HEK293 (cell line): ENCODE measurements around the gene BRD2.

ENCODE experiments used
- CTCF ChIA-PET: fragments of 350-600 bp; formaldehyde crosslinking; extraction: SDS; loops from one replicate; lab custom pipeline; 2021; ENCODE audit warnings: antibody characterized with exemption; lab: Yijun Ruan, JAX
- POLR2A ChIA-PET: fragments of 300-600 bp; formaldehyde crosslinking; extraction: SDS; loops from one replicate; lab custom pipeline; 2020; ENCODE audit warnings: antibody characterized with exemption, inconsistent platforms; lab: Yijun Ruan, JAX
- H3K27ac ChIP-seq: fragments of 200-500 bp; sonication (Bioruptor generic); 2 replicates; pipeline ENCODE4 v1.5.1; 2014; ENCODE audit warnings: low read depth, low read length, control low read depth, inconsistent platforms; ENCODE audit errors: extremely low read depth
- H3K36me3 ChIP-seq, 2 experiments: fragments of 200-500 bp in 1 of 2; sonication (Bioruptor generic) in 1 of 2; 1 replicate in 1 of 2; 2 replicates in 1 of 2; pipeline ENCODE4 v1.5.1; 2014 to 2017; ENCODE audit warnings: inconsistent platforms in 2 of 2, low read length in 2 of 2; ENCODE audit not compliant: control insufficient read depth in 2 of 2, insufficient read depth in 1 of 2
- H3K4me1 ChIP-seq: fragments of 200-500 bp; sonication (Bioruptor generic); 2 replicates; pipeline ENCODE4 v1.5.1; 2014; ENCODE audit warnings: mild to moderate bottlenecking, low read length, inconsistent platforms; ENCODE audit not compliant: control insufficient read depth, insufficient read depth
- H3K4me3 ChIP-seq: 2 replicates; pipeline ENCODE4 v1.5.1; 2011; ENCODE audit warnings: low read depth, mild to moderate bottlenecking, control low read depth, low read length, moderate library complexity
- H3K9me3 ChIP-seq: fragments of 200-500 bp; sonication (Bioruptor generic); 2 replicates; pipeline ENCODE4 v1.5.1; 2014; ENCODE audit warnings: low read depth, low read length, inconsistent platforms; ENCODE audit not compliant: control insufficient read depth, insufficient read depth
- BCL11A ChIP-seq: fragments of 450-650 bp; formaldehyde crosslinking; IDR thresholded peaks from 2 replicates; pipeline ENCODE4 v1.5.1; 2016; ENCODE audit warnings: low read depth, missing biosample characterization, missing genetic modification characterization
- GLIS2 ChIP-seq: fragments of 450-650 bp; formaldehyde crosslinking; IDR thresholded peaks from 2 replicates; pipeline ENCODE4 v1.5.1; 2016; ENCODE audit warnings: missing biosample characterization, missing genetic modification characterization
- HOXA7 ChIP-seq: sonication (generic); formaldehyde crosslinking; IDR thresholded peaks from 2 replicates; pipeline ENCODE4 v1.8.1; 2022; ENCODE audit warnings: missing genetic modification reagents, borderline replicate concordance
- HOXC10 ChIP-seq: sonication (generic); formaldehyde crosslinking; IDR thresholded peaks from 2 replicates; pipeline ENCODE4 v1.8.1; 2023; ENCODE audit warnings: mild to moderate bottlenecking, missing genetic modification reagents
- MYNN ChIP-seq: fragments of 450-650 bp; formaldehyde crosslinking; IDR thresholded peaks from 2 replicates; pipeline ENCODE4 v1.5.1; 2016; ENCODE audit warnings: missing biosample characterization, missing genetic modification characterization, borderline replicate concordance
- MZF1 ChIP-seq: fragments of 450-650 bp; formaldehyde crosslinking; IDR thresholded peaks from 2 replicates; pipeline ENCODE4 v1.5.1; 2017; ENCODE audit warnings: missing biosample characterization, missing genetic modification characterization, borderline replicate concordance
- PBX3 ChIP-seq: sonication (generic); formaldehyde crosslinking; IDR thresholded peaks from 2 replicates; pipeline ENCODE4 v1.8.1; 2022; ENCODE audit warnings: mild to moderate bottlenecking, moderate library complexity, missing genetic modification reagents
- RBAK ChIP-seq: fragments of 450-650 bp; formaldehyde crosslinking; IDR thresholded peaks from 2 replicates; pipeline ENCODE4 v1.5.1; 2016; ENCODE audit warnings: missing biosample characterization, missing genetic modification characterization
- SP7 ChIP-seq: fragments of 450-650 bp; formaldehyde crosslinking; IDR thresholded peaks from 2 replicates; pipeline ENCODE4 v1.5.1; 2016; ENCODE audit warnings: missing biosample characterization, missing genetic modification characterization
- YY2 ChIP-seq: fragments of 450-650 bp; formaldehyde crosslinking; IDR thresholded peaks from 2 replicates; pipeline ENCODE4 v1.5.1; 2016; ENCODE audit warnings: missing biosample characterization, missing genetic modification characterization
- ZNF114 ChIP-seq: fragments of 450-650 bp; formaldehyde crosslinking; IDR thresholded peaks from 2 replicates; pipeline ENCODE4 v1.5.0; 2017; ENCODE audit warnings: missing biosample characterization, missing genetic modification characterization
- ZNF155 ChIP-seq: fragments of 450-650 bp; formaldehyde crosslinking; IDR thresholded peaks from 2 replicates; pipeline ENCODE4 v1.5.1; 2016; ENCODE audit warnings: missing biosample characterization, missing genetic modification characterization
- ZNF211 ChIP-seq: fragments of 450-650 bp; formaldehyde crosslinking; IDR thresholded peaks from 2 replicates; pipeline ENCODE4 v1.5.1; 2016; ENCODE audit warnings: low read depth, missing biosample characterization, missing genetic modification characterization
- ZNF24 ChIP-seq: fragments of 450-650 bp; formaldehyde crosslinking; IDR thresholded peaks from 2 replicates; pipeline ENCODE4 v1.5.1; 2016; ENCODE audit warnings: missing biosample characterization, missing genetic modification characterization
- ZNF398 ChIP-seq: fragments of 450-650 bp; formaldehyde crosslinking; IDR thresholded peaks from 2 replicates; pipeline ENCODE4 v1.5.1; 2017; ENCODE audit warnings: missing biosample characterization, missing genetic modification characterization
- ZNF501 ChIP-seq: fragments of 450-650 bp; formaldehyde crosslinking; IDR thresholded peaks from 2 replicates; pipeline ENCODE4 v1.5.1; 2016; ENCODE audit warnings: missing biosample characterization, missing genetic modification characterization
- ZNF530 ChIP-seq: fragments of 450-650 bp; formaldehyde crosslinking; IDR thresholded peaks from 2 replicates; pipeline ENCODE4 v1.5.1; 2016; ENCODE audit warnings: low read depth, missing biosample characterization, missing genetic modification characterization
- ZNF707 ChIP-seq: fragments of 450-650 bp; formaldehyde crosslinking; IDR thresholded peaks from 2 replicates; pipeline ENCODE4 v1.5.1; 2016; ENCODE audit warnings: missing biosample characterization, missing genetic modification characterization
- ZSCAN5A ChIP-seq: fragments of 450-650 bp; formaldehyde crosslinking; IDR thresholded peaks from 2 replicates; pipeline ENCODE4 v1.5.1; 2016; ENCODE audit warnings: missing biosample characterization, missing genetic modification characterization
- TF ChIP-seq, protein P1 (sequence below): fragments of 450-650 bp; formaldehyde crosslinking; IDR thresholded peaks from 2 replicates; pipeline ENCODE4 v1.5.1; 2016; ENCODE audit warnings: missing biosample characterization, missing genetic modification characterization
- TF ChIP-seq, protein P2 (sequence below): fragments of 450-650 bp; IDR thresholded peaks from 2 replicates; pipeline ENCODE4 v1.5.1; 2018; ENCODE audit warnings: missing biosample characterization, mild to moderate bottlenecking, missing genetic modification characterization
- TF ChIP-seq, protein P3 (sequence below): fragments of 450-650 bp; formaldehyde crosslinking; IDR thresholded peaks from 2 replicates; pipeline ENCODE4 v1.5.1; 2016; ENCODE audit warnings: missing biosample characterization, missing genetic modification characterization

The BRD2 gene

DNA sequence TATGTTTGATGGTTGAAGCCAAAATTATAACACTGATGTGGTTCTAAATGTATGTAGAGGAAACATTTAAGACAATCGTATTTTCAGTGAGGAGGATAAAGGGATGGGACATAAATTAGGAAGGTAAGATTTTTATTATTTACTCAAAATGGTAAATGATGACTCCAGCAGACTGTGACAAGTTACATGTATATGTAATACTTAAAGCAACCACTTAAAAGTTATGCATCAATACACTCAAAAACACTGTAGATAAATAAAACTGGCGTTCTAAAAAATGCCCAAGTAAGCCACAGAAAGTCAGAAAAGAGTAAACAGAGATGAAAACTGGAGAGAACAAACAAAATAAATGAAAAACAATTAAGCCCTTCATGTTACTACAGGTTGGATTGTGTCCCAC, 46.3 kb upstream of the BRD2 start:
- no peaks in the 10 kb centered on the region for H3K9me3 ChIP-seq
- H3K4me1 ChIP-seq, result no peaks in the 10 kb centered on the region; the same call in 1 of the 2 replicates
- TF ChIP-seq, protein P1, sequence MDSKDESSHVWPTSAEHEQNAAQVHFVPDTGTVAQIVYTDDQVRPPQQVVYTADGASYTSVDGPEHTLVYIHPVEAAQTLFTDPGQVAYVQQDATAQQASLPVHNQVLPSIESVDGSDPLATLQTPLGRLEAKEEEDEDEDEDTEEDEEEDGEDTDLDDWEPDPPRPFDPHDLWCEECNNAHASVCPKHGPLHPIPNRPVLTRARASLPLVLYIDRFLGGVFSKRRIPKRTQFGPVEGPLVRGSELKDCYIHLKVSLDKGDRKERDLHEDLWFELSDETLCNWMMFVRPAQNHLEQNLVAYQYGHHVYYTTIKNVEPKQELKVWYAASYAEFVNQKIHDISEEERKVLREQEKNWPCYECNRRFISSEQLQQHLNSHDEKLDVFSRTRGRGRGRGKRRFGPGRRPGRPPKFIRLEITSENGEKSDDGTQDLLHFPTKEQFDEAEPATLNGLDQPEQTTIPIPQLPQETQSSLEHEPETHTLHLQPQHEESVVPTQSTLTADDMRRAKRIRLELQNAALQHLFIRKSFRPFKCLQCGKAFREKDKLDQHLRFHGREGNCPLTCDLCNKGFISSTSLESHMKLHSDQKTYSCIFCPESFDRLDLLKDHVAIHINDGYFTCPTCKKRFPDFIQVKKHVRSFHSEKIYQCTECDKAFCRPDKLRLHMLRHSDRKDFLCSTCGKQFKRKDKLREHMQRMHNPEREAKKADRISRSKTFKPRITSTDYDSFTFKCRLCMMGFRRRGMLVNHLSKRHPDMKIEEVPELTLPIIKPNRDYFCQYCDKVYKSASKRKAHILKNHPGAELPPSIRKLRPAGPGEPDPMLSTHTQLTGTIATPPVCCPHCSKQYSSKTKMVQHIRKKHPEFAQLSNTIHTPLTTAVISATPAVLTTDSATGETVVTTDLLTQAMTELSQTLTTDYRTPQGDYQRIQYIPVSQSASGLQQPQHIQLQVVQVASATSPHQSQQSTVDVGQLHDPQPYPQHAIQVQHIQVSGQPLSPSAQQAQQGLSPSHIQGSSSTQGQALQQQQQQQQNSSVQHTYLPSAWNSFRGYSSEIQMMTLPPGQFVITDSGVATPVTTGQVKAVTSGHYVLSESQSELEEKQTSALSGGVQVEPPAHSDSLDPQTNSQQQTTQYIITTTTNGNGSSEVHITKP, result no peak
- TF ChIP-seq PBX3 (CRISPR knock-in tag) (no peak), ZNF211 (no peak), MYNN (tag by site-specific recombination) (no peak), ZNF155 (tag by site-specific recombination) (no peak), ZNF114 (tag by site-specific recombination) (no peak), YY2 (tag by site-specific recombination) (no peak), ZNF501 (tag by site-specific recombination) (no peak), BCL11A (tag by site-specific recombination) (no peak)
- TF ChIP-seq, protein P2, sequence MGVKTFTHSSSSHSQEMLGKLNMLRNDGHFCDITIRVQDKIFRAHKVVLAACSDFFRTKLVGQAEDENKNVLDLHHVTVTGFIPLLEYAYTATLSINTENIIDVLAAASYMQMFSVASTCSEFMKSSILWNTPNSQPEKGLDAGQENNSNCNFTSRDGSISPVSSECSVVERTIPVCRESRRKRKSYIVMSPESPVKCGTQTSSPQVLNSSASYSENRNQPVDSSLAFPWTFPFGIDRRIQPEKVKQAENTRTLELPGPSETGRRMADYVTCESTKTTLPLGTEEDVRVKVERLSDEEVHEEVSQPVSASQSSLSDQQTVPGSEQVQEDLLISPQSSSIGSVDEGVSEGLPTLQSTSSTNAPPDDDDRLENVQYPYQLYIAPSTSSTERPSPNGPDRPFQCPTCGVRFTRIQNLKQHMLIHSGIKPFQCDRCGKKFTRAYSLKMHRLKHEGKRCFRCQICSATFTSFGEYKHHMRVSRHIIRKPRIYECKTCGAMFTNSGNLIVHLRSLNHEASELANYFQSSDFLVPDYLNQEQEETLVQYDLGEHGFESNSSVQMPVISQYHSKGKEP (tag by site-specific recombination), result no peak
- ChIA-PET CTCF (interaction anchor here (0.9 to 3.8 kb wide), 3 partner anchors 11 to 62 kb away, joined by 3 to 38 read pairs (median 26); no protein-coding TSS in a partner anchor), POLR2A (no interaction called here)
- H3K4me3 ChIP-seq, result no peak overlapping the region
- no peaks in the 10 kb centered on the region; a peak in 1 of 3 replicates for H3K36me3 ChIP-seq
- H3K27ac ChIP-seq, result no peak overlapping the region

- H3K4me3 ChIP-seq, result no peak overlapping the region
- ChIA-PET CTCF (interaction anchor here (0.7 to 7.1 kb wide), 8 partner anchors 8 to 53 kb away, joined by 3 to 250 read pairs (median 10); partner anchors contain the start of gene HLA-DMA), POLR2A (no interaction called here)
- no peaks in the 10 kb centered on the region for H3K4me1 ChIP-seq
- H3K9me3 ChIP-seq, result no peaks in the 10 kb centered on the region
- no peaks in the 10 kb centered on the region for H3K36me3 ChIP-seq
- no peak overlapping the region for H3K27ac ChIP-seq
- TF ChIP-seq HOXC10 (CRISPR knock-in tag) (no peak), RBAK (no peak), ZNF707 (tag by site-specific recombination) (no peak), ZNF398 (tag by site-specific recombination) (no peak), ZNF24 (no peak), HOXA7 (CRISPR knock-in tag) (no peak), GLIS2 (tag by site-specific recombination) (no peak), ZSCAN5A (tag by site-specific recombination) (no peak), SP7 (tag by site-specific recombination) (no peak), MZF1 (tag by site-specific recombination) (no peak), ZNF530 (no peak)
- TF ChIP-seq, protein P3, sequence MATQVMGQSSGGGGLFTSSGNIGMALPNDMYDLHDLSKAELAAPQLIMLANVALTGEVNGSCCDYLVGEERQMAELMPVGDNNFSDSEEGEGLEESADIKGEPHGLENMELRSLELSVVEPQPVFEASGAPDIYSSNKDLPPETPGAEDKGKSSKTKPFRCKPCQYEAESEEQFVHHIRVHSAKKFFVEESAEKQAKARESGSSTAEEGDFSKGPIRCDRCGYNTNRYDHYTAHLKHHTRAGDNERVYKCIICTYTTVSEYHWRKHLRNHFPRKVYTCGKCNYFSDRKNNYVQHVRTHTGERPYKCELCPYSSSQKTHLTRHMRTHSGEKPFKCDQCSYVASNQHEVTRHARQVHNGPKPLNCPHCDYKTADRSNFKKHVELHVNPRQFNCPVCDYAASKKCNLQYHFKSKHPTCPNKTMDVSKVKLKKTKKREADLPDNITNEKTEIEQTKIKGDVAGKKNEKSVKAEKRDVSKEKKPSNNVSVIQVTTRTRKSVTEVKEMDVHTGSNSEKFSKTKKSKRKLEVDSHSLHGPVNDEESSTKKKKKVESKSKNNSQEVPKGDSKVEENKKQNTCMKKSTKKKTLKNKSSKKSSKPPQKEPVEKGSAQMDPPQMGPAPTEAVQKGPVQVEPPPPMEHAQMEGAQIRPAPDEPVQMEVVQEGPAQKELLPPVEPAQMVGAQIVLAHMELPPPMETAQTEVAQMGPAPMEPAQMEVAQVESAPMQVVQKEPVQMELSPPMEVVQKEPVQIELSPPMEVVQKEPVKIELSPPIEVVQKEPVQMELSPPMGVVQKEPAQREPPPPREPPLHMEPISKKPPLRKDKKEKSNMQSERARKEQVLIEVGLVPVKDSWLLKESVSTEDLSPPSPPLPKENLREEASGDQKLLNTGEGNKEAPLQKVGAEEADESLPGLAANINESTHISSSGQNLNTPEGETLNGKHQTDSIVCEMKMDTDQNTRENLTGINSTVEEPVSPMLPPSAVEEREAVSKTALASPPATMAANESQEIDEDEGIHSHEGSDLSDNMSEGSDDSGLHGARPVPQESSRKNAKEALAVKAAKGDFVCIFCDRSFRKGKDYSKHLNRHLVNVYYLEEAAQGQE (tag by site-specific recombination), result no peak
Observed at GRCh38 chr6:32931211-32931610, 37.2 kb upstream of the BRD2 start.
